Fibroblast of pulmonary artery (primary cell): ENCODE data around the gene OVCA2.

Source experiments
- DNase-seq: peaks from one replicate; pipeline ENCODE4 v3.0.0-alpha.2; 2010; ENCODE audit warnings: low read depth
- H3K4me3 ChIP-seq: replicated peaks from 2 replicates; pipeline ENCODE4 v1.5.1; 2011; ENCODE audit warnings: low read depth, mild to moderate bottlenecking, control low read depth, low read length, moderate library complexity
- CTCF ChIP-seq: IDR thresholded peaks from 2 replicates; pipeline ENCODE4 v1.5.1; 2011; ENCODE audit warnings: mild to moderate bottlenecking, control low read depth, low read length, inconsistent platforms; ENCODE audit errors: missing control alignments

Gene OVCA2

GRCh38 chr17:2089021-2089422 is 47.2 kb downstream of the OVCA2 start:
- peak; percentile 72 for DNase-seq
- no peak for TF ChIP-seq CTCF
- H3K4me3 ChIP-seq = peak overlapping the region; percentile 38

- TF ChIP-seq CTCF = no peak
- no peak for DNase-seq
- no peak overlapping the region for H3K4me3 ChIP-seq
These were observed 48.4 kb downstream of the OVCA2 start for GRCh38 chr17:2090210-2090641.

- no peak overlapping the region for H3K4me3 ChIP-seq
- DNase-seq = peak; percentile 93
- peak; percentile 61 for TF ChIP-seq CTCF
These were observed 49.1 kb downstream of the OVCA2 start for GRCh38 chr17:2090804-2091534.

- no peak for DNase-seq
- TF ChIP-seq CTCF = no peak
- H3K4me3 ChIP-seq = no peak overlapping the region
These were observed 50.4 kb downstream of the OVCA2 start for GRCh38 chr17:2092253-2092652.
